ENCODE data around the gene PRSS12.
"Not testable (repeated sequence)": the region's sequence is repeated elsewhere in the genome, so short reads cannot be mapped to it uniquely, and the experiment has no call there.

Gene PRSS12

GRCh38 chr4:118395057-118395644 is 42.3 kb upstream of the PRSS12 start:
- in situ Hi-C loops (cut with HindIII; ENCODE audit: low sequenced_read_pairs): no loop called here
- no peak overlapping the region for H3K4me3 ChIP-seq (ENCODE audit: low read depth, low read length)
- no peak for TF ChIP-seq CTCF (IDR thresholded peaks at IDR 0.05; ENCODE audit: low read depth, low read length, missing control alignments)
- DNase-seq (ENCODE audit: low read depth): no peak

- in situ Hi-C loops (cut with HindIII; ENCODE audit: low sequenced_read_pairs); H3K4me3 ChIP-seq (ENCODE audit: low read depth, low read length); DNase-seq (ENCODE audit: low read depth): not testable (repeated sequence)
These were observed 39.7 kb upstream of the PRSS12 start for GRCh38 chr4:118392509-118392908.

GRCh38 chr4:118390121-118390520 is 37.3 kb upstream of the PRSS12 start:
- TF ChIP-seq CTCF (IDR thresholded peaks at IDR 0.05; ENCODE audit: low read depth, low read length, missing control alignments): no peak
- H3K4me3 ChIP-seq (ENCODE audit: low read depth, low read length): no peak overlapping the region
- no peak for DNase-seq (ENCODE audit: low read depth)
- in situ Hi-C loops (cut with HindIII; ENCODE audit: low sequenced_read_pairs): no loop called here

- TF ChIP-seq CTCF (IDR thresholded peaks at IDR 0.05; ENCODE audit: low read depth, low read length, missing control alignments): no peak
- DNase-seq (ENCODE audit: low read depth): no peak
- in situ Hi-C loops (cut with HindIII; ENCODE audit: low sequenced_read_pairs): no loop called here
- H3K4me3 ChIP-seq (ENCODE audit: low read depth, low read length): no peak overlapping the region
These were observed 36.9 kb upstream of the PRSS12 start for GRCh38 chr4:118389721-118390120.

GRCh38 chr4:118388606-118389005 is 35.8 kb upstream of the PRSS12 start:
- no peak for TF ChIP-seq CTCF (IDR thresholded peaks at IDR 0.05; ENCODE audit: low read depth, low read length, missing control alignments)
- H3K4me3 ChIP-seq (ENCODE audit: low read depth, low read length): no peak overlapping the region
- in situ Hi-C loops (cut with HindIII; ENCODE audit: low sequenced_read_pairs): no loop called here
- no peak for DNase-seq (ENCODE audit: low read depth)

GRCh38 chr4:118381902-118382301 is 29.1 kb upstream of the PRSS12 start:
- in situ Hi-C loops (cut with HindIII; ENCODE audit: low sequenced_read_pairs): no loop called here
- TF ChIP-seq CTCF (IDR thresholded peaks at IDR 0.05; ENCODE audit: low read depth, low read length, missing control alignments): no peak
- H3K4me3 ChIP-seq (ENCODE audit: low read depth, low read length): no peak overlapping the region
- no peak for DNase-seq (ENCODE audit: low read depth)

GRCh38 chr4:118373614-118374255 is 20.9 kb upstream of the PRSS12 start:
- H3K4me3 ChIP-seq (ENCODE audit: low read depth, low read length): no peak overlapping the region
- no peak for DNase-seq (ENCODE audit: low read depth)
- in situ Hi-C loops (cut with HindIII; ENCODE audit: low sequenced_read_pairs): no loop called here
- TF ChIP-seq CTCF (IDR thresholded peaks at IDR 0.05; ENCODE audit: low read depth, low read length, missing control alignments): no peak

Measured in astrocyte of the cerebellum (primary cell).